ENCODE measurements around the gene CABP1.

- no peak for TF ChIP-seq POLR2A (IDR thresholded peaks at IDR 0.05; ENCODE audit: low read depth)
- TF ChIP-seq, protein P1, sequence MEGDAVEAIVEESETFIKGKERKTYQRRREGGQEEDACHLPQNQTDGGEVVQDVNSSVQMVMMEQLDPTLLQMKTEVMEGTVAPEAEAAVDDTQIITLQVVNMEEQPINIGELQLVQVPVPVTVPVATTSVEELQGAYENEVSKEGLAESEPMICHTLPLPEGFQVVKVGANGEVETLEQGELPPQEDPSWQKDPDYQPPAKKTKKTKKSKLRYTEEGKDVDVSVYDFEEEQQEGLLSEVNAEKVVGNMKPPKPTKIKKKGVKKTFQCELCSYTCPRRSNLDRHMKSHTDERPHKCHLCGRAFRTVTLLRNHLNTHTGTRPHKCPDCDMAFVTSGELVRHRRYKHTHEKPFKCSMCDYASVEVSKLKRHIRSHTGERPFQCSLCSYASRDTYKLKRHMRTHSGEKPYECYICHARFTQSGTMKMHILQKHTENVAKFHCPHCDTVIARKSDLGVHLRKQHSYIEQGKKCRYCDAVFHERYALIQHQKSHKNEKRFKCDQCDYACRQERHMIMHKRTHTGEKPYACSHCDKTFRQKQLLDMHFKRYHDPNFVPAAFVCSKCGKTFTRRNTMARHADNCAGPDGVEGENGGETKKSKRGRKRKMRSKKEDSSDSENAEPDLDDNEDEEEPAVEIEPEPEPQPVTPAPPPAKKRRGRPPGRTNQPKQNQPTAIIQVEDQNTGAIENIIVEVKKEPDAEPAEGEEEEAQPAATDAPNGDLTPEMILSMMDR (IDR thresholded peaks at IDR 0.05) = no peak
- TF ChIP-seq POLR2AphosphoS5 (IDR thresholded peaks at IDR 0.05) = no peak
Observed at GRCh38 chr12:120698665-120699064, 58.2 kb downstream of the CABP1 start.
